ENCODE measurements around the gene MFSD11.

GRCh38 chr17:76748657-76749056, 10.7 kb downstream of the MFSD11 start:
- TF ChIP-seq GATA2 (IDR thresholded peaks at IDR 0.05; ENCODE audit: low read depth, low read length) (no peak), GATA3 (IDR thresholded peaks at IDR 0.05; ENCODE audit: low read depth, low read length) (no peak)
